22Rv1 (cell line): Measurements from ENCODE around the gene FAM161B.

Experiments used
- CTCF ChIP-seq: fragments of 450-650 bp; IDR thresholded peaks from 2 replicates; pipeline ENCODE4 v1.5.1; 2017; ENCODE audit warnings: mild to moderate bottlenecking
- ZFX ChIP-seq: fragments of 450-650 bp; IDR thresholded peaks from 2 replicates; pipeline ENCODE4 v1.6.1; 2017; ENCODE audit warnings: antibody characterized with exemption, borderline replicate concordance

GRCh38 chr14:73937012-73937411, 12.9 kb downstream of the FAM161B start:
- TF ChIP-seq CTCF (no peak), ZFX (no peak)
